Thoracic aorta (tissue), 2 donors: Measurements from ENCODE around the gene GSTK1. TPM values are rescaled to one million over a fixed set of nuclear protein-coding genes. Genes with fewer than 3 reads are reported as not detected.

Experiments
- ATAC-seq: fragments of 150-250 bp; one replicate; pipeline ENCODE4 v1.8.0; 2017; ENCODE audit warnings: low read depth; ENCODE audit not compliant: insufficient number of reproducible peaks, low FRiP score
- DNase-seq: peaks from one replicate; pipeline ENCODE4 v3.0.0-alpha.2; 2020; ENCODE audit warnings: low spot score
- H3K27ac ChIP-seq, 2 donors: fragments of 200-600 bp; sonication (generic); 1 replicate in 1 of 2; 2 replicates in 1 of 2; pipeline ENCODE4 v1.5.1; 2016; ENCODE audit warnings: mild to moderate bottlenecking in 2 of 2, moderate library complexity in 2 of 2
- H3K27me3 ChIP-seq: fragments of 200-600 bp; sonication (generic); replicated peaks from 2 replicates; pipeline ENCODE4 v1.6.0; 2016; ENCODE audit warnings: mild to moderate bottlenecking; ENCODE audit not compliant: insufficient read depth
- H3K36me3 ChIP-seq: fragments of 200-600 bp; sonication (generic); one replicate; pipeline ENCODE4 v1.5.1; 2016
- H3K4me1 ChIP-seq, 2 donors: fragments of 200-600 bp; sonication (generic); 1 replicate in 1 of 2; 2 replicates in 1 of 2; pipeline versions ENCODE4 v1.5.1 to v1.6.0; 2016; ENCODE audit warnings: low read depth in 2 of 2, mild to moderate bottlenecking in 1 of 2; ENCODE audit not compliant: control insufficient read depth in 1 of 2
- H3K4me3 ChIP-seq: fragments of 200-600 bp; sonication (generic); 2 replicates; pipeline ENCODE4 v1.5.1; 2016; ENCODE audit warnings: mild to moderate bottlenecking
- H3K9me3 ChIP-seq: fragments of 200-600 bp; sonication (generic); 2 replicates; pipeline ENCODE4 v1.5.1; 2016
- total RNA-seq, 2 donors: library from RNA; depleted of rRNA; stranded (reverse); fragments of >200 nt; gene quantifications; one replicate each; pipeline versions ENCODE4 v1.1.0 to v1.2.3, GENCODE V29; 2016
- TF ChIP-seq, protein P1 (sequence below): fragments of 200-600 bp; sonication (generic); IDR thresholded peaks from one replicate; pipeline ENCODE4 v1.5.1; 2019; ENCODE audit warnings: antibody characterized with exemption

Gene GSTK1
- total RNA-seq, 2 donors from 2014 or later = 106 to 148 TPM

DNA sequence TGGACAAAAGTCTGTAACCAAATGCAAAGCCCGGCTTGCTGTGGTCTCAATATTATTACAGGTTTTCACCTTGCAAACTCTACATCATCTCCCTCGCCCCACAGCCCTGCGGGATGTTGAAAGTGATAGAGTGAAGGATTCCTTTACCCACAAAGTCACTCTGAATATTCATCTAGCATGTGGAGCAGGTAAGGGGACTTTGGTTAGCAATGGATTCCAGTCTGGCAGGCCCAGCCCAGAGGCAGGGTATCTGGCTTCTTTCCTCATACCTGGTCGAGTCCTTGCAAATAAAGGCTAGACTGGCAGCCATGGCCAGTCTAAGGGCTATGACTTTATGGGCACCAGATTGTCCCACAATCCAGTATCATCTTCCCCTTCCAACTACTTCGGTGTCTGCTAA is 38.2 kb upstream of the GSTK1 start:
- H3K9me3 ChIP-seq = no peaks in the 10 kb centered on the region
- DNase-seq = no peak
- TF ChIP-seq, protein P1, sequence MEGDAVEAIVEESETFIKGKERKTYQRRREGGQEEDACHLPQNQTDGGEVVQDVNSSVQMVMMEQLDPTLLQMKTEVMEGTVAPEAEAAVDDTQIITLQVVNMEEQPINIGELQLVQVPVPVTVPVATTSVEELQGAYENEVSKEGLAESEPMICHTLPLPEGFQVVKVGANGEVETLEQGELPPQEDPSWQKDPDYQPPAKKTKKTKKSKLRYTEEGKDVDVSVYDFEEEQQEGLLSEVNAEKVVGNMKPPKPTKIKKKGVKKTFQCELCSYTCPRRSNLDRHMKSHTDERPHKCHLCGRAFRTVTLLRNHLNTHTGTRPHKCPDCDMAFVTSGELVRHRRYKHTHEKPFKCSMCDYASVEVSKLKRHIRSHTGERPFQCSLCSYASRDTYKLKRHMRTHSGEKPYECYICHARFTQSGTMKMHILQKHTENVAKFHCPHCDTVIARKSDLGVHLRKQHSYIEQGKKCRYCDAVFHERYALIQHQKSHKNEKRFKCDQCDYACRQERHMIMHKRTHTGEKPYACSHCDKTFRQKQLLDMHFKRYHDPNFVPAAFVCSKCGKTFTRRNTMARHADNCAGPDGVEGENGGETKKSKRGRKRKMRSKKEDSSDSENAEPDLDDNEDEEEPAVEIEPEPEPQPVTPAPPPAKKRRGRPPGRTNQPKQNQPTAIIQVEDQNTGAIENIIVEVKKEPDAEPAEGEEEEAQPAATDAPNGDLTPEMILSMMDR = no peak
- H3K36me3 ChIP-seq = no peaks in the 10 kb centered on the region
- no peak overlapping the region for H3K27ac ChIP-seq
- H3K27me3 ChIP-seq = no peaks in the 10 kb centered on the region
- ATAC-seq = no peak
- no peak overlapping the region for H3K4me3 ChIP-seq
- H3K4me1 ChIP-seq = no peaks in the 10 kb centered on the region

DNA sequence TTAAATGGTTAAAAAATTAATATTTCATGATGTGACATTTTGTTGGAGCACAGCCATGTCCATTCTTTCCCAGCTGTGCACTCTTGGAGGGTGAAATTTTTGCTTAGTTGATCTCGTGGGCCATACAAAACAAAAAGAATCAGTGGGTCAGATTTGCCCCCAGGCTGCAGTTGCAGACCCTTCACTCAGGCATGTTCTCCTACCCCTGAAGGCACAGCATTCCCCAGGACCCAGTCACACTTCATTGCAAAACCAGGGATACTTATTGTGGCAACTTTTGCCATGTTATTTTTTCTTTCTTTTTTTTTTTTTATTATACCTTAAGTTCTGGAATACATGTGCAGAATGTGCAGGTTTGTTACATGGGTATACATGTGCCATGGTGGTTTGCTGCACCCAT is 35.4 kb upstream of the GSTK1 start:
- ATAC-seq = no peak
- Histone ChIP-seq H3K27me3 (no peaks in the 10 kb centered on the region), H3K36me3 (no peaks in the 10 kb centered on the region), H3K27ac (no peak overlapping the region), H3K9me3 (no peaks in the 10 kb centered on the region), H3K4me1 (no peaks in the 10 kb centered on the region), H3K4me3 (no peak overlapping the region)
- TF ChIP-seq, protein P1 = no peak
- no peak for DNase-seq

DNA sequence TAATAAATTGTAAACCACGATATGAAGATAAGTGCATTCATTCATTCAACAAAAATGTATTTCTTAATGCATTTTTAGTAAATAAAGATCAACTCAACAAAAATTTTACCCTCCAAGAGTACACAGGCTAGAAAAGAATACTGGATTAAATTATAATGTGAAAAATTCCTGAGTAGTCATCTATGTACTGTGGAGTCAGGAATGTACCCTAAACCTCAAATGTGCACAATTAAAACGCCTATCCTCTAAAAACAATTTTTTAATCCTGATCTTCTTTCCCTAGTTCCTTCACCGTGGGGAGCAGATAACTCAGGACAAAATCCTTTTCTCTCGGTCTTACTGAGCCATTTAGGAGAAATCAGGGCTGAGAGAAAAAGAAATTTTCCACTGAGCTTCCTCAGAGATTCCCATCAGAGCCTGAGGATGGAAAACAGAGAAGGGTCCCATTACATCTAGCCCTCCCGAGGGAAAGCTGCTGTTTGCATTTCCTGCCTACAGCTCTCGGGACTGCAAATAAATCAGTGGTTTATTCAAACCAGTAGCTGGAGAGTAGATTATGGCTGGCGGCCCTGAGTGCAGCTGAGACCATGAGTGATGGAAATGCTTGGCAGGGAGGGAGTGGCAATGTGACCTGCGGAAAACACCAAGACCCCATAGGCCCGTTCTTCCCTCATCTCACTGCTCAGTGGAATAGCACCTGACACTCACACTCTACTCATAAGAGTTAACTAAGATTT is 34.0 kb upstream of the GSTK1 start:
- TF ChIP-seq, protein P1 = no peak
- no peaks in the 10 kb centered on the region for H3K36me3 ChIP-seq
- no peak overlapping the region for H3K27ac ChIP-seq
- DNase-seq (no peak), ATAC-seq (no peak)
- H3K27me3 ChIP-seq = no peaks in the 10 kb centered on the region
- H3K4me1 ChIP-seq = no peaks in the 10 kb centered on the region
- H3K4me3 ChIP-seq = no peak overlapping the region
- H3K9me3 ChIP-seq = no peaks in the 10 kb centered on the region

DNA sequence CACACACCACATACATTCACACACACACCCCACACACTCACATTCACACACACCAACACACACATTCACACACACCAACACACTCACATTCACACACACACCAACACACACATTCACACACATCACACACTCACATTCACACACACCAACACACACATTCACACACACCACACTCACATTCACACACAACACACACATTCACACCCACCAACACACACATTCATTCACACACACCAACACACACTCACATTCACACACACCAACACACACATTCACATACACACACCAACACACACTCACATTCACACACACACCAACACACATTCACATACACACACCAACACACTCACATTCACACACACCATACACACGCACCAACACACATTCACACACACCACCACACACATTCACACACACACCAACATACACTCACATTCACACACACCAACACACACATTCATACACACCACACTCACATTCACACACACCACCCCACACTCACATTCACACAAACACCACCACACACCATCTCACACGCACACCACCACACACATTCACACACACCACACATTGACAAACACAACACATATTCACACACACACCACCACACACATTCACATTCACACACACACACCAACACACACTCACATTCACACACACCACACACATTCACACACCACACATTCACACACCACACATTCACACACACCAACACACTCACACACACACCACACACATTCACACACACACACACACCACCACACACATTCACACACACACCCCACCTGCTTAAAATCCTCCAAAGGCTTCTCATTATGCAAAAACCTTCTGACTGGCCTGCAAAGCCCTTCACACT is 32.4 kb upstream of the GSTK1 start:
- TF ChIP-seq, protein P1 = no peak
- DNase-seq (no peak), ATAC-seq (no peak)
- H3K27ac ChIP-seq = no peak overlapping the region
- no peak overlapping the region for H3K4me3 ChIP-seq
- H3K36me3 ChIP-seq = no peaks in the 10 kb centered on the region
- H3K4me1 ChIP-seq = no peaks in the 10 kb centered on the region
- no peaks in the 10 kb centered on the region for H3K27me3 ChIP-seq
- H3K9me3 ChIP-seq = no peaks in the 10 kb centered on the region

DNA sequence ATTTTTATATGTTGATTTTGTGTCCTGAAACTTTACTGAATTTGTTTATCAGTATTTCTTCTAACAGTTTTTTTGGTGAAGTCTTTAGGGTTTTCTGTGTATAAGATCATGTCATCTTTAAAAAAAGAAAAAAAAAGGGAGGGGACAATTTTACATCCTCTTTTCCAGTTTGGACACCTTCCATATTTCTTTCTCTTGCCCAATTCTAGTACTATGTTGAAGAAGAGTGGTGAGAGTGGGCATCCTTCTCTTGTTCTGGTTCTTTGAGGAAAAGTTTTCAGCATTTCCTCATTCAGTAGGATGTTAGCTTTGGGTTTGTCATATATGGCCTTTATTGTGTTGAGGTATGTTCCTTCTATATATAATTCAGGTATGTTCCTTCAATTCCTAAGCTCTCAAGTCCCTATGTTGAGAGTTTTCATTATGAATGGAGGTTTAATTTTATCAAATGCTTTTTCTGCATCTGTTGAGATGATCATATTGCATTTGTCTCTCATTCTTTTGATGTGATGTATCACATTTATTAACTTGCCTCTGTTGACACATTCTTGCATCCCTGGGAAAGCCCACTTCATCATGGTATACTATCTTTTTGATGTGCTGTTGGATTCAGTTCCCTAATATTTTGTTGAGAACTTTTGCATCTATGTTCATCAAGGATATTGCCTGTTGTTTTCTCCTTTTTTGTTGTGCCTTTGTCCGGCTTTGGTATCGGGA is 29.3 kb upstream of the GSTK1 start:
- TF ChIP-seq, protein P1 = no peak
- H3K4me3 ChIP-seq = no peak overlapping the region
- H3K27ac ChIP-seq = no peak overlapping the region
- H3K9me3 ChIP-seq = peaks cover 10% of the 10 kb centered on the region
- H3K4me1 ChIP-seq = no peaks in the 10 kb centered on the region
- DNase-seq (no peak), ATAC-seq (no peak)
- H3K27me3 ChIP-seq = no peaks in the 10 kb centered on the region
- H3K36me3 ChIP-seq = no peaks in the 10 kb centered on the region
